SIG-M5 (cell line): Measurements from ENCODE around the gene OSCP1.
"Not testable (repeated sequence)": the region's sequence is repeated elsewhere in the genome, so short reads cannot be mapped to it uniquely, and the experiment has no call there.

Source experiments
- DNase-seq: peaks from one replicate; lab custom pipeline; 2025; lab: John Stamatoyannopoulos, UW

OSCP1 gene

GRCh38 chr1:36450270-36450918, at the start of gene OSCP1:
TSS of gene OSCP1 (minus strand) at chr1:36450451. CDS start at chr1:36450369, 82 bp downstream.
- peak; percentile 36 for DNase-seq

- no peak for DNase-seq
These were observed 47.0 kb upstream of the OSCP1 start for GRCh38 chr1:36497207-36497606.

GRCh38 chr1:36494971-36495370, 44.7 kb upstream of the OSCP1 start:
- no peak for DNase-seq

- DNase-seq, result no peak
These were observed 43.3 kb upstream of the OSCP1 start for GRCh38 chr1:36493524-36493923.

GRCh38 chr1:36492491-36492890, 42.2 kb upstream of the OSCP1 start:
- DNase-seq, result no peak

- DNase-seq, result not testable (repeated sequence)
These were observed 39.2 kb upstream of the OSCP1 start for GRCh38 chr1:36489258-36490051.

GRCh38 chr1:36487906-36488305, 37.7 kb upstream of the OSCP1 start:
- no peak for DNase-seq

GRCh38 chr1:36487336-36487725, 37.1 kb upstream of the OSCP1 start:
- DNase-seq, result not testable (repeated sequence)

GRCh38 chr1:36486439-36487335, 36.4 kb upstream of the OSCP1 start:
- peak; percentile 80 for DNase-seq

- no peak for DNase-seq
These were observed 35.8 kb upstream of the OSCP1 start for GRCh38 chr1:36486093-36486438.

GRCh38 chr1:36484099-36484498, 33.8 kb upstream of the OSCP1 start:
- no peak for DNase-seq

GRCh38 chr1:36482724-36483388, 32.6 kb upstream of the OSCP1 start, which contains the start of gene CSF3R:
TSS of gene CSF3R (minus strand) at chr1:36482913. CDS start at chr1:36479496, 3,417 bp downstream.
- DNase-seq, result no peak

- no peak for DNase-seq
These were observed 31.8 kb upstream of the OSCP1 start for GRCh38 chr1:36481771-36482723.

GRCh38 chr1:36481091-36481490, 30.8 kb upstream of the OSCP1 start:
- no peak for DNase-seq

- no peak for DNase-seq
These were observed 29.9 kb upstream of the OSCP1 start for GRCh38 chr1:36480161-36480560.

- no peak for DNase-seq
These were observed 29.3 kb upstream of the OSCP1 start for GRCh38 chr1:36479505-36480051.

- DNase-seq, result not testable (repeated sequence)
These were observed 27.4 kb upstream of the OSCP1 start for GRCh38 chr1:36477615-36478014.

GRCh38 chr1:36476945-36477344, 26.7 kb upstream of the OSCP1 start:
- DNase-seq, result no peak

GRCh38 chr1:36475910-36476604, 25.8 kb upstream of the OSCP1 start:
- DNase-seq, result no peak

GRCh38 chr1:36475341-36475740, 25.1 kb upstream of the OSCP1 start:
- no peak for DNase-seq
